8988T (cell line): ENCODE measurements around the gene FUT8.

ENCODE experiments used
- DNase-seq: peaks from one replicate; pipeline ENCODE4 v3.0.0; 2011

Gene FUT8

GRCh38 chr14:65412032-65412846, at the start of gene FUT8:
TSS of gene FUT8 (plus strand) at chr14:65412730. CDS start at chr14:65561564, 148,834 bp downstream.
- peak; percentile 65 for DNase-seq

- DNase-seq: no peak
Measured at GRCh38 chr14:65366802-65367565, 45.5 kb upstream of the FUT8 start.

- DNase-seq: no peak
Measured at GRCh38 chr14:65369560-65369959, 43.0 kb upstream of the FUT8 start.

GRCh38 chr14:65370801-65371248, 41.7 kb upstream of the FUT8 start:
- no peak for DNase-seq

GRCh38 chr14:65371784-65372183, 40.7 kb upstream of the FUT8 start:
- no peak for DNase-seq

GRCh38 chr14:65373016-65373670, 39.4 kb upstream of the FUT8 start:
- no peak for DNase-seq

- DNase-seq: no peak
Measured at GRCh38 chr14:65373671-65374039, 38.9 kb upstream of the FUT8 start.

- DNase-seq: no peak
Measured at GRCh38 chr14:65377576-65377975, 35.0 kb upstream of the FUT8 start.

- DNase-seq: no peak
Measured at GRCh38 chr14:65382586-65382985, 29.9 kb upstream of the FUT8 start.

- no peak for DNase-seq
Measured at GRCh38 chr14:65387171-65387570, 25.4 kb upstream of the FUT8 start.

GRCh38 chr14:65387628-65388027, 24.9 kb upstream of the FUT8 start:
- DNase-seq: no peak

GRCh38 chr14:65392296-65392695, 20.2 kb upstream of the FUT8 start:
- DNase-seq: no peak

- no peak for DNase-seq
Measured at GRCh38 chr14:65396082-65396910, 16.2 kb upstream of the FUT8 start.

- DNase-seq: no peak
Measured at GRCh38 chr14:65403231-65403630, 9.3 kb upstream of the FUT8 start.

- no peak for DNase-seq
Measured at GRCh38 chr14:65408113-65408512, 4.4 kb upstream of the FUT8 start.

- DNase-seq: no peak
Measured at GRCh38 chr14:65410640-65411039, 1.9 kb upstream of the FUT8 start.

GRCh38 chr14:65411656-65412031, 886 bp upstream of the FUT8 start:
- peak; percentile 38 for DNase-seq

GRCh38 chr14:65412856-65413738, 567 bp downstream of the FUT8 start:
- DNase-seq: peak; percentile 37

- no peak for DNase-seq
Measured at GRCh38 chr14:65413739-65414045, 1.2 kb downstream of the FUT8 start.

GRCh38 chr14:65414961-65415589, 2.5 kb downstream of the FUT8 start:
- DNase-seq: no peak

GRCh38 chr14:65415613-65416012, 3.1 kb downstream of the FUT8 start:
- no peak for DNase-seq
